Ovary (tissue), 3 donors: ENCODE measurements around the gene ASB4.

Experiments used
- CTCF ChIP-seq, 3 donors: fragments of 450-650 bp in 2 of 3; fragments of 200-600 bp in 1 of 3; IDR thresholded peaks; one replicate each; pipeline versions ENCODE4 v1.5.1 to v1.8.0; 2016 to 2022; ENCODE audit warnings: antibody characterized with exemption in 3 of 3, mild to moderate bottlenecking in 1 of 3
- POLR2A ChIP-seq: fragments of 450-650 bp; IDR thresholded peaks from one replicate; pipeline ENCODE4 v1.6.1; 2017; ENCODE audit warnings: antibody characterized with exemption, mild to moderate bottlenecking, moderate library complexity
- donor health status: DM: no; HTN: no; CAD: no.

- TF ChIP-seq CTCF (IDR thresholded peaks at IDR 0.05) (no peak), POLR2A (no peak)
Observed at GRCh38 chr7:95446618-95447017, 39.1 kb upstream of the ASB4 start.
